ENCODE measurements around the gene LGALS7B.
"Not testable (repeated sequence)": the region's sequence is repeated elsewhere in the genome, so short reads cannot be mapped to it uniquely, and the experiment has no call there.

DNA sequence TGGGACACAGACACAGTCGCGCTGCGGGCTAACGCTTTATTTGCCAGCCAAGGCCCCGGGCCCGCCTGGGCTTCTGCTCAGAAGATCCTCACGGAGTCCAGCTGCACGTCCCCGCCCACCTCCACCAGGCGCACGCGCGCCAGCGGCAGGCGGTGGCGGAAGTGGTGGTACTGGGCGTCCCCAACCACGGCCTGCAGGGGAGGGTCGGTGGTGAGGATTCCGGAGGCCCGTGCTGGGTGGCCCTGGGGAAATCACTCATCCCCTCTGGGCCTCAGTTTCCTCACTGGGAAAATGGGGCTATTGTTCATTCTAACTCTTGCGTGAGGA lies 18.1 kb upstream of the LGALS7B start:
- TF ChIP-seq, protein P1, sequence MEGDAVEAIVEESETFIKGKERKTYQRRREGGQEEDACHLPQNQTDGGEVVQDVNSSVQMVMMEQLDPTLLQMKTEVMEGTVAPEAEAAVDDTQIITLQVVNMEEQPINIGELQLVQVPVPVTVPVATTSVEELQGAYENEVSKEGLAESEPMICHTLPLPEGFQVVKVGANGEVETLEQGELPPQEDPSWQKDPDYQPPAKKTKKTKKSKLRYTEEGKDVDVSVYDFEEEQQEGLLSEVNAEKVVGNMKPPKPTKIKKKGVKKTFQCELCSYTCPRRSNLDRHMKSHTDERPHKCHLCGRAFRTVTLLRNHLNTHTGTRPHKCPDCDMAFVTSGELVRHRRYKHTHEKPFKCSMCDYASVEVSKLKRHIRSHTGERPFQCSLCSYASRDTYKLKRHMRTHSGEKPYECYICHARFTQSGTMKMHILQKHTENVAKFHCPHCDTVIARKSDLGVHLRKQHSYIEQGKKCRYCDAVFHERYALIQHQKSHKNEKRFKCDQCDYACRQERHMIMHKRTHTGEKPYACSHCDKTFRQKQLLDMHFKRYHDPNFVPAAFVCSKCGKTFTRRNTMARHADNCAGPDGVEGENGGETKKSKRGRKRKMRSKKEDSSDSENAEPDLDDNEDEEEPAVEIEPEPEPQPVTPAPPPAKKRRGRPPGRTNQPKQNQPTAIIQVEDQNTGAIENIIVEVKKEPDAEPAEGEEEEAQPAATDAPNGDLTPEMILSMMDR (conservative IDR thresholded peaks at IDR 0.05 in 1 of 2, IDR thresholded peaks at IDR 0.05 in 1 of 2; ENCODE audit: extremely low read depth in 1 of 2, insufficient read depth in 1 of 2, low read depth in 1 of 2, low read length in 2 of 2): not testable (repeated sequence)
- TF ChIP-seq EZH2 (IDR thresholded peaks at IDR 0.05; ENCODE audit: borderline replicate concordance, low read length): not testable (repeated sequence)

Data from mammary epithelial cell (primary cell).